OCI-LY1 (cell line): Measurements from ENCODE around the gene SDC3.

ENCODE experiments used
- H2AFZ ChIP-seq: fragments of 200-600 bp; sonication (generic), shearing (Covaris generic); 2 replicates; pipeline ENCODE4 v1.6.0; 2014; ENCODE audit warnings: antibody characterized with exemption, mild to moderate bottlenecking, low read length
- H3F3A ChIP-seq: fragments of 200-600 bp; sonication (generic), shearing (Covaris generic); 2 replicates; pipeline ENCODE4 v1.6.0; 2014; ENCODE audit warnings: mild to moderate bottlenecking, antibody characterized with exemption, low read length, moderate library complexity; ENCODE audit not compliant: insufficient read depth
- H3K27ac ChIP-seq: fragments of 200-600 bp; sonication (generic); 2 replicates; pipeline ENCODE4 v1.5.1; 2014; ENCODE audit warnings: low read length, mixed run types, mild to moderate bottlenecking, low read depth; ENCODE audit not compliant: poor library complexity, severe bottlenecking
- H3K27me3 ChIP-seq: fragments of 200-600 bp; sonication (generic); 2 replicates; pipeline ENCODE4 v1.6.0; 2014; ENCODE audit warnings: antibody characterized with exemption, mild to moderate bottlenecking, low read length, moderate library complexity; ENCODE audit not compliant: insufficient read depth
- H3K36me3 ChIP-seq: fragments of 200-600 bp; sonication (generic); 2 replicates; pipeline ENCODE4 v1.6.1; 2014; ENCODE audit warnings: mild to moderate bottlenecking, antibody characterized with exemption, low read length, moderate library complexity, mixed read lengths; ENCODE audit not compliant: insufficient read depth
- H3K4me1 ChIP-seq: fragments of 200-600 bp; sonication (generic); 2 replicates; pipeline ENCODE4 v1.5.1; 2014; ENCODE audit warnings: mild to moderate bottlenecking, low read length, moderate library complexity; ENCODE audit not compliant: insufficient read depth, severe bottlenecking
- H3K4me2 ChIP-seq: fragments of 200-600 bp; sonication (generic), shearing (Covaris generic); 2 replicates; pipeline ENCODE4 v1.6.1; 2014; ENCODE audit warnings: low read length
- H3K4me3 ChIP-seq: fragments of 200-600 bp; sonication (generic); 2 replicates; pipeline ENCODE4 v1.5.1; 2014; ENCODE audit warnings: low read length, low read depth, mild to moderate bottlenecking, mixed read lengths; ENCODE audit not compliant: poor library complexity, severe bottlenecking
- H3K79me2 ChIP-seq: fragments of 200-600 bp; shearing (Covaris generic); 2 replicates; pipeline ENCODE4 v1.6.1; 2016; ENCODE audit warnings: mixed run types, low read length, mixed read lengths; ENCODE audit not compliant: insufficient read depth
- H3K9ac ChIP-seq: fragments of 200-600 bp; sonication (generic), shearing (Covaris generic); 2 replicates; pipeline ENCODE4 v1.6.1; 2014; ENCODE audit warnings: mild to moderate bottlenecking, low read length, mixed read lengths
- H3K9me2 ChIP-seq: fragments of 200-600 bp; sonication (generic), shearing (Covaris generic); 2 replicates; pipeline ENCODE4 v1.6.1; 2014; ENCODE audit warnings: low read depth, mild to moderate bottlenecking, low read length, mixed read lengths
- H3K9me3 ChIP-seq: fragments of 200-600 bp; shearing (Covaris generic); 2 replicates; pipeline ENCODE4 v1.6.1; 2014; ENCODE audit warnings: low read length, mixed read lengths
- H4K20me1 ChIP-seq: fragments of 200-600 bp; sonication (generic), shearing (Covaris generic); 2 replicates; pipeline ENCODE4 v1.6.0; 2016; ENCODE audit warnings: mild to moderate bottlenecking, low read length; ENCODE audit not compliant: insufficient read depth
- EZH2 ChIP-seq: fragments of 200-600 bp; sonication (generic), shearing (Covaris generic); IDR thresholded peaks from 2 replicates; pipeline ENCODE4 v1.8.0; 2017; ENCODE audit warnings: borderline replicate concordance, mixed run types, mild to moderate bottlenecking, antibody characterized with exemption, low read length, moderate library complexity, mixed read lengths
- TF ChIP-seq, protein P1 (sequence below): fragments of 200-600 bp; sonication (generic), shearing (Covaris generic); IDR thresholded peaks from 2 replicates; pipeline ENCODE4 v1.5.1; 2017; ENCODE audit warnings: mild to moderate bottlenecking, antibody characterized with exemption, low read length, moderate library complexity, mixed read lengths

SDC3 gene

DNA sequence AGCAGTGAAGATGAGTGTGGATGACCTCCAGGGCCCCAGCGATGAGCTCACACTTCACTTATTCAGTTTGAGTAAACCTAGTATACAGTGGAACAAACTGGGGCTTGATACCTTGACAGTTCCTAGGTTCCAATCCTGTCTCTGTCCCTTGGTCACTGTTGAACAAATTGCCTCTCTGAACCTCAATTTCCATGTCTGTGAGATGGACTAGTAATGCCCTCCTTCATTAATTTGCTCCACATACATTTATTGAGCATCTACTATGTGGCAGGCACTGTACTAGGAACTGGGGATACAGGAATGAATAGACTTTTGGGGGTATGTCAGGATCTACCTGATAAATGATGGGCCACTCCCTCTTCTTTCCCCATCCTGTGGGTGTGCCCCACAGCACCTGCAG lies 57.3 kb downstream of the SDC3 start:
- Histone ChIP-seq H3K4me2 (no peak overlapping the region), H3K27ac (no peak overlapping the region), H3K9ac (no peak overlapping the region), H3K79me2 (no peaks in the 10 kb centered on the region), H3K9me2 (no peaks in the 10 kb centered on the region), H3K4me3 (no peak overlapping the region), H3F3A (no peaks in the 10 kb centered on the region), H4K20me1 (no peaks in the 10 kb centered on the region), H3K36me3 (no peaks in the 10 kb centered on the region), H2AFZ (no peak overlapping the region), H3K4me1 (no peaks in the 10 kb centered on the region), H3K9me3 (no peaks in the 10 kb centered on the region), H3K27me3 (peaks cover 8% of the 10 kb centered on the region; the same call in 1 of the 2 replicates)
- no peak for TF ChIP-seq EZH2
- TF ChIP-seq, protein P1, sequence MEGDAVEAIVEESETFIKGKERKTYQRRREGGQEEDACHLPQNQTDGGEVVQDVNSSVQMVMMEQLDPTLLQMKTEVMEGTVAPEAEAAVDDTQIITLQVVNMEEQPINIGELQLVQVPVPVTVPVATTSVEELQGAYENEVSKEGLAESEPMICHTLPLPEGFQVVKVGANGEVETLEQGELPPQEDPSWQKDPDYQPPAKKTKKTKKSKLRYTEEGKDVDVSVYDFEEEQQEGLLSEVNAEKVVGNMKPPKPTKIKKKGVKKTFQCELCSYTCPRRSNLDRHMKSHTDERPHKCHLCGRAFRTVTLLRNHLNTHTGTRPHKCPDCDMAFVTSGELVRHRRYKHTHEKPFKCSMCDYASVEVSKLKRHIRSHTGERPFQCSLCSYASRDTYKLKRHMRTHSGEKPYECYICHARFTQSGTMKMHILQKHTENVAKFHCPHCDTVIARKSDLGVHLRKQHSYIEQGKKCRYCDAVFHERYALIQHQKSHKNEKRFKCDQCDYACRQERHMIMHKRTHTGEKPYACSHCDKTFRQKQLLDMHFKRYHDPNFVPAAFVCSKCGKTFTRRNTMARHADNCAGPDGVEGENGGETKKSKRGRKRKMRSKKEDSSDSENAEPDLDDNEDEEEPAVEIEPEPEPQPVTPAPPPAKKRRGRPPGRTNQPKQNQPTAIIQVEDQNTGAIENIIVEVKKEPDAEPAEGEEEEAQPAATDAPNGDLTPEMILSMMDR = no peak

DNA sequence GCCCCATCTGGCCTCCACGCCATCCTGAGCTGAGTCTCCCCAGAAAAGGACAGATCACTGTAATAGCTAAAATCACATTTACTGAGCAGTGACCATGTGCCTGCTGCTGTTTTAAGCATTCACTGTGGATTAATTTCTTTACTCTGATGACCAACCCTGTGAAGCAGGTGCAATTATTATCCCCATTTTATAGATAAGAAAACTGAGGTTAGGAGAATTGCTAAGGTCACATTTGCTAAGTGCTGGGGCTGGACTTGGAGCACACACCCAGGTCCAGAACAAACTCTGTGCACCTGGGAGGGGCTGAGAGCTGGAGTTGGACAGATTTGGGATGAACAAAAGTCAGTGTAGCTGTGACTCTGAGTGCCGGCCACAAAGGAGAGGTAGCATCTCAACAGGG lies 58.0 kb downstream of the SDC3 start:
- H3K9ac ChIP-seq = no peak overlapping the region
- no peak overlapping the region for H3K4me2 ChIP-seq
- H3K4me3 ChIP-seq = no peak overlapping the region
- H3K27ac ChIP-seq = no peak overlapping the region
- no peaks in the 10 kb centered on the region for H3F3A ChIP-seq
- no peak overlapping the region for H2AFZ ChIP-seq
- H3K9me3 ChIP-seq = no peaks in the 10 kb centered on the region
- no peaks in the 10 kb centered on the region for H3K79me2 ChIP-seq
- H3K27me3 ChIP-seq = peaks cover 8% of the 10 kb centered on the region; the same call in 1 of the 2 replicates
- no peaks in the 10 kb centered on the region for H3K36me3 ChIP-seq
- TF ChIP-seq EZH2 = no peak
- TF ChIP-seq, protein P1 = no peak
- no peaks in the 10 kb centered on the region for H3K9me2 ChIP-seq
- H4K20me1 ChIP-seq = no peaks in the 10 kb centered on the region
- no peaks in the 10 kb centered on the region for H3K4me1 ChIP-seq

DNA sequence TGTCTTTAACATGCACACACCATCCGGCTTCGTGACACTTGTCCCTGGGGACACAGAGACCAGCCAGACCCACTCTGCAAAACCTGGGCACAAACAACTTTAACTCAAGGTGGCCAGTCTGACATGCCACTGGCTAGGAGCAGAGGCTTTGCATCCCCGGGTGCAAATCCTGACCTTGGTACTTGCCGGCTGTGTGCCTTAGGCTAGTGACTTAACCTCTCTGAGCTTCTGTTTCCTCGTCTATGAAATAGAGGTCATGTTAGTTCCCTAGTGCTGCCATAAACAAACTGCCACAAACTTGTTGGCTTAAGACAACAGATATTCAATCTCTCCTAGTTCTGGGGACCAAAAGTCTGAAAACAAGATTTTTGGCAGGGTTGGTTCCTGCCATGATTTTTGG lies 60.4 kb downstream of the SDC3 start:
- H3K9ac ChIP-seq = no peak overlapping the region
- TF ChIP-seq EZH2 = no peak
- TF ChIP-seq, protein P1 = no peak
- H3K36me3 ChIP-seq = no peaks in the 10 kb centered on the region
- no peaks in the 10 kb centered on the region for H3K4me1 ChIP-seq
- H3K4me3 ChIP-seq = no peak overlapping the region
- H3F3A ChIP-seq = no peaks in the 10 kb centered on the region
- no peaks in the 10 kb centered on the region for H3K9me2 ChIP-seq
- no peak overlapping the region for H2AFZ ChIP-seq
- H3K4me2 ChIP-seq = no peak overlapping the region
- no peaks in the 10 kb centered on the region for H3K79me2 ChIP-seq
- H3K27ac ChIP-seq = no peak overlapping the region
- peaks cover 5% of the 10 kb centered on the region; the same call in 1 of the 2 replicates for H3K27me3 ChIP-seq
- H4K20me1 ChIP-seq = no peaks in the 10 kb centered on the region
- no peaks in the 10 kb centered on the region for H3K9me3 ChIP-seq
